GM03348 (cell line): ENCODE measurements around the gene AMIGO1.

Source experiments
- DNase-seq: peaks from one replicate; pipeline ENCODE4 v3.0.0; 2012; ENCODE audit warnings: low spot score

Gene AMIGO1

GRCh38 chr1:109502364-109502851, 7.1 kb downstream of the AMIGO1 start:
- no peak for DNase-seq

DNA sequence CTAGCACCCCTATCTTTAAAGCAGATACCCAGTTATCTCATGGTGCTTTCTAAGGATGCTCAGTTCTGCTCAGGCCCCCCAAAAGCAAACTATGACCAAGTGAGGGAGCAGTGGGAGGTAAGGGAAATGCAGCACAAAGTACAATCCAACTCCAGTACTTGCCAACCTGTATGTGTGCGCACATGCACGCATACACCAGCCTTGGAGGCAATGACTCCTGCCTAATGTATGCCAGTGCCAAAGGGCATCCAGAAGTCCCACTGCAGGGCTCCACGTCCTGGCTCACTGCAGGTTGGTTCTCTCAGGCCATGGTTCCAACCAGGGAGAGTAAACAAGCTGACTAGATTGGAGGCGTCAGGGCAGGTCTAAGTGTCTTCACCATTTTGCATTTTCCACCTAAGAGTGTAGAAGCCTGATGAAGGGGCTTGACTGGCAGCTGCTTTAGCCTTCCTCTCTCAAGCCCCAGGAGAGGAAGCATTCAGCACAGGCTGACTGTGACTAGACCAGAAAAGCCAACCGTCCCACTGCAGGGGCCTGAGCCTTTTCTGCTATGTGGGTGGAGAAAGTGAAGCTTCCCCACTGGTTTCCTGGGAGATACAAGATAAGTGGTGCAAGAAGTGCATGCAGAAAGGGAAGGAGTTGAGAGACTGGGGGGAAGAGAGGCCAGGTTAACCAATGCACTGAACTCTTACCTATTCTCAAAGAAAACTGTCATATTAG, 7.7 kb downstream of the AMIGO1 start:
- no peak for DNase-seq

DNA sequence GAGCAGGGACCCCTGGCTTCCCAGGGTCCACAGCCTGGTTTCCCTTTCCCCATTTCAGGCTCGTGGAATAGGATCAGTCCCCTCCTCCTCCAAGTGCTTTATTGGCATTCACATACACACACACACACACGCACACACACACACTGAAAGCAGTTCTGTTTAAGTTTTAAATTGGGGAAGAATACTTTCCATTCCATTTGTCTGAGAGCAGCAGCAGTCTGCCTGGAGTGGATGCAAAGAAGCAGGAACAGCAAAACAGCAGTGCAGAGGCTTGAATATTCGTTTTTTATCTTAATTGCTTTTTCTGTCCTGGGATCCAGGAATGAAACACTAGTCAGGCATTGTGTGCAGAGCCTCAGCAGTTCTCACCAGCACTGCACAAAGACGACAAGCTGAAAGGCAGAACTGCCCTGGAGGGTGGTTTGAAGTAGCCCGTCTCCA, 8.6 kb downstream of the AMIGO1 start:
- DNase-seq = peak; percentile 67

- peak; percentile 34 for DNase-seq
Observed at GRCh38 chr1:109499661-109500536, 9.6 kb downstream of the AMIGO1 start.

DNA sequence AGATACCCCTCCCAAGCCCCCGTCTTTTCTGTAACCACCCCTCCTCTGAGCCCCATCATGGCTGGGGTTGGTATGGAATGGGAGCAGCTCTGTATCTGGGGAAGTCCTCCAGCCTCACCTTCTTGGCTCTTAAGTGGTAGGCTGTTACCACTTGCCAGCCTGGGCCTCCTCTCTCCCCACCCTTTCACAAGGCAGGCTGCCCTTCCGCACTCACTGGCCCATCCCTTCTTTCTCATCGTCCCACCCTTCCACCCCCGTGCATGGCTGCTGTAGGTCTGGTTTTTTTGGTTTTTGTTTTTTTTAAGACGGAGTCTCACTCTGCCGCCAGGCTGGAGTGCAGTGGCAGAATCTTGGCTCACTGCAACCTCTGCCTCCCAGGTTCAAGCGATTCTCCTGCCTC, 10.4 kb downstream of the AMIGO1 start:
- no peak for DNase-seq

- DNase-seq = peak; percentile 58
Observed at GRCh38 chr1:109498161-109498801, 11.2 kb downstream of the AMIGO1 start.

GRCh38 chr1:109497449-109498160, 11.9 kb downstream of the AMIGO1 start:
- no peak for DNase-seq

DNA sequence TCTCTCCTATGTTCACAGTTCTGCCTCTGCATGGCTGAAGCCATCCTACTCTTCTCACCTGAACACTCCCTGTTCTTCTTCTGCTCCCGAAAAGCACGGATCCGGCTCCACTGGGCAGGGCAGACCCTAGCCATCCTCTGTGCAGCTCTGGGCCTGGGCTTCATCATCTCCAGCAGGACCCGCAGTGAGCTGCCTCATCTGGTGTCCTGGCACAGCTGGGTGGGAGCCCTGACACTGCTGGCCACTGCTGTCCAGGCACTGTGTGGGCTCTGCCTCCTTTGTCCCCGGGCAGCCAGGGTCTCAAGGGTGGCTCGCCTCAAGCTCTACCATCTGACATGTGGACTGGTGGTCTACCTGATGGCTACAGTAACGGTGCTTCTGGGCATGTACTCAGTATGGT, 13.8 kb downstream of the AMIGO1 start:
- no peak for DNase-seq

- DNase-seq = peak; percentile 96
Observed at GRCh38 chr1:109493805-109494539, 15.6 kb downstream of the AMIGO1 start, which contains the start of gene CYB561D1. TSS of gene CYB561D1 (plus strand) at chr1:109494094. CDS start at chr1:109494140, 46 bp downstream.

DNA sequence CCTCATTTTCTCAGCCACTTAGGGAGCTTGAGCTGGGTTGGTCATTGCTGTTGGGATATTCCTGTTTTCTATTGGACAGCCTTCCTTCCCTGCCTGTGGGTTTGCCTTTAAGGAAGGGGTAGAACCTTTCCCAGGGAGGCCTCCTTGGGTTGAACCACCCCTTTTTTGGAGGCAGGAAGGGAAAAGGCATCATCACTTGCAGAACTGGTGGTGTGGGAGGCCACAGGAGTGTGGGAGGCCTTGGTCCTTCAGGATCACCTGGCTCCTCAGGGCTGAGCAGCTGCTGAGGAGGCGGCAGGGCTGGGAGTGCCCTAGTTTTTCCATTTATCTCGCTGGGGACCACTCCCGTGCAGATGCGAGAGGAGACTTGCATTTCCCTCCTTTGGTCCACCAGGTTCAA, 16.3 kb downstream of the AMIGO1 start:
- DNase-seq = no peak

DNA sequence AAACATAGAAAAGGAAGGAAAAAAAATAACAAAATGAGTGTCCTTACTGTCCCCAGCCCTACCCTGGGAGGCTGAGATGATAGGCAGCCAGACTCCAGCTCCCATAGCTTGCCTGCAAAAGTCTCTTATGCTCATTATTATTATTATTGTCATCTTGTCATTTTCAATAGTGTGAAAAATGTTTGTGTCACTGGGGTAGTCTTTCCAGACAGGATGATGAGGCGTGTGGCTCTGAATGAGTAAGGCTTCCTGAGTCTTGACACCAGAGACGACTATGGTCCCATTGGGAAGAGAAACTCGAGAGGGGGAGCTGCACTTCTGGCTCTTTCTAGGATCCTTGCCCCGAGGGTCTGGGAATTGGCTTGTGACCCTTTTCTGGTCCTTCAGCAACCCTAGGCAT, 16.7 kb downstream of the AMIGO1 start:
- DNase-seq = no peak

GRCh38 chr1:109491372-109491771, 18.2 kb downstream of the AMIGO1 start:
- DNase-seq = no peak

DNA sequence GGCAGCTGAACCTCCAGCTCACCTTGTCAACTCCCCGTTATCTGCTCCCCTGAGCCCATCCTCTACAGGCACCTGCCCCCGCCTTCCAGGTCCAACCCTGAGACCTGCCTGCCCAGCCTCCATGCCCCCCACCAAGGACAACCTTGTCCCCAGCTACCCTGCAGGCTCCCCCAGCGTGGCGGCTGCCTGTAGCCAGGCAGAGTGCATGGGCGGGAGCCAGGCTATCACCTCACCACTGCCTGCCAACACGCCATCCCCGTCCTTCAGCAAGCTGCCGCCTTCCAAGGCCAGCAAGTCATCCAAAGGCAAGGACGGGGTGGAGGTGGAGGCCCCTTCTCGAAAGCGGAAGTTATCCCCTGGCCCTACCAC, 18.6 kb downstream of the AMIGO1 start:
- no peak for DNase-seq

- peak; percentile 86 for DNase-seq
Observed at GRCh38 chr1:109490029-109490933, 19.2 kb downstream of the AMIGO1 start.

GRCh38 chr1:109488696-109489095, 20.8 kb downstream of the AMIGO1 start:
- no peak for DNase-seq

GRCh38 chr1:109488201-109488600, 21.3 kb downstream of the AMIGO1 start:
- DNase-seq = peak; percentile 12

DNA sequence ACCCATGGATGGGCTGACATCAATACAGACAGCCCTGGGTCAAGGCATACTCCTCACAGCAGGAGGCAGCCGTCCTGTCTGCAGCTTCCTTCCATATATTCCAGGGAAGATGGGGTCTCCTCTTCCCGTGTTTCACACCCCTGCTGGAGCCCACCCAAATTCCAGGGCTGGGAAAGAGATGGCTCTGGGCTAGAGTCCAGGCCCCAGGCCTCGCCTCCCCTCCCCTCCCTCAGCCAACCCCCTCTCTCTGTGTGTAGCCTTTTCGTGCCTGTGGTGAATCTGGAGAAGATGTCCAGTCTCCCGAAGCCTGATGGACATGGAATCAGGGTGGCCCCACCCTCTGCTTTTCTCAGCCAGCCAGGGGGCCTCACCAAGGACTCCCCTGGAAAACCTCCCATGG, 22.3 kb downstream of the AMIGO1 start:
- DNase-seq = no peak

GRCh38 chr1:109485001-109485400, 24.5 kb downstream of the AMIGO1 start:
- DNase-seq = no peak

DNA sequence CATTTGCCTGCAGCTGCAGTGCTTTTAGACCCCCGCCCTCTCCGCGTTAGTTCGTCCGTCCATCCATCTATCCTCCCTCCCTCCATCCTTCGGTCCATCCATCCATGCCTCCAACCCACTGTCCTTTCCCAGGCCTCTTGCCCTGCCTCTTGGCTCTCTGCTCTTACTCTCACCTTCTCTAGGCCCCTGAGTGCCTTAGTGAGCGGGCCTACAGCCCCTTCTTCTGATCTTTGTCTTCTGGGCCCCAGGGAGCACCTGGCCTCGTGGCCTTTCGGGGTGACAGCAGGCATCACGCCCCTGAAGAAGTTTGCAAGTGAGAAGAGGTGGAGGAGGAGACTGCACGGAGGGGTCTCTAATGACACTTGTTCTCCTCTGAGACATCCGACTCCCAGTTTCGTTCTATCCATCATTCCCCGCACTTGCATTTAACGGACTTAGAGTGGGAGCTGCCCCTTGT, 25.0 kb downstream of the AMIGO1 start:
- peak; percentile 11 for DNase-seq
